Kidney glomerular epithelial cell (primary cell): ENCODE results near the gene CCDC175.

Source experiments
- DNase-seq: peaks from one replicate; lab custom pipeline; 2025; lab: John Stamatoyannopoulos, UW

CCDC175 gene

GRCh38 chr14:59482541-59483331 is 93.9 kb downstream of the CCDC175 start:
- DNase-seq, result peak; percentile 96

GRCh38 chr14:59481871-59482540 is 94.6 kb downstream of the CCDC175 start:
- peak; percentile 83 for DNase-seq

GRCh38 chr14:59481407-59481806 is 95.2 kb downstream of the CCDC175 start:
- DNase-seq, result no peak

DNA sequence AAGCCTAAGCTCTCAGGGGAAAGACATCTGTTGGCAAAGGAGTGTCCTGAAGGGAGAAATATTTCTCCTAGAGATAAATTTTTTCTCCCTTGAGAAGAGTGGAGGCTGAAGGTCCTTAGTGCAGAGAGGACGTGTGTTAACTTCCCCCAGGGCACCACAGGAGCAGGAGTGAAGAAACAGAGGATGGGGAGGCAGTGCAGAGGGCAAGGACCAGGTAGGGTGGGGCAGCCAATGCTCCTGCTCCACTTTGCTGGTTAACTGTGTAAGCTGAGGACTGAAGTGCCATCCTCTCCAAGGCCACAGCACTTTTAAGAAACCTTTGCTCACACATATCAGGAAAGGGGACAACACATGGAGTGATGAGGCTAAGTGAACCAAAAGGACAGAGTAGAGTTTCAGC is 96.4 kb downstream of the CCDC175 start:
- DNase-seq, result no peak

DNA sequence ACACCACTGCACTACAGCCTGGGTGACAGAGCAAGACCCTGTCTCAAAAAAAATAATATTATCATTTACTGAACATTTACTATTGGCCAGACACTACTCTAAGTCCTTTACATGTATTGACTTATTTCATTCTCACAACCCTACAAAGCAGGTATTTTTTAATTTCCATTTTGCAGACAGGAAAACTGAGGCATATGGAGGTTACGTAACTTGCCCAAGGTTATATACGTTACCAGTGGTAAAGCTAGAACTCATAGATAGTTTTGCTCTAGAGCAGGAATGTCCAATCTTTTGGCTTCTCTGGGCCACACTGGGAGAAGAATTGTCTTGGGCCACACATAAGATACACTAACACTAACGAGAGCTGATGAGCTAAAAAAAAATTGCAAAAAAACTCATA is 98.1 kb downstream of the CCDC175 start:
- no peak for DNase-seq

- DNase-seq, result no peak
Measured at GRCh38 chr14:59475709-59476108, 100.9 kb downstream of the CCDC175 start.

GRCh38 chr14:59474172-59474571 is 102.4 kb downstream of the CCDC175 start:
- DNase-seq, result peak; percentile 42

DNA sequence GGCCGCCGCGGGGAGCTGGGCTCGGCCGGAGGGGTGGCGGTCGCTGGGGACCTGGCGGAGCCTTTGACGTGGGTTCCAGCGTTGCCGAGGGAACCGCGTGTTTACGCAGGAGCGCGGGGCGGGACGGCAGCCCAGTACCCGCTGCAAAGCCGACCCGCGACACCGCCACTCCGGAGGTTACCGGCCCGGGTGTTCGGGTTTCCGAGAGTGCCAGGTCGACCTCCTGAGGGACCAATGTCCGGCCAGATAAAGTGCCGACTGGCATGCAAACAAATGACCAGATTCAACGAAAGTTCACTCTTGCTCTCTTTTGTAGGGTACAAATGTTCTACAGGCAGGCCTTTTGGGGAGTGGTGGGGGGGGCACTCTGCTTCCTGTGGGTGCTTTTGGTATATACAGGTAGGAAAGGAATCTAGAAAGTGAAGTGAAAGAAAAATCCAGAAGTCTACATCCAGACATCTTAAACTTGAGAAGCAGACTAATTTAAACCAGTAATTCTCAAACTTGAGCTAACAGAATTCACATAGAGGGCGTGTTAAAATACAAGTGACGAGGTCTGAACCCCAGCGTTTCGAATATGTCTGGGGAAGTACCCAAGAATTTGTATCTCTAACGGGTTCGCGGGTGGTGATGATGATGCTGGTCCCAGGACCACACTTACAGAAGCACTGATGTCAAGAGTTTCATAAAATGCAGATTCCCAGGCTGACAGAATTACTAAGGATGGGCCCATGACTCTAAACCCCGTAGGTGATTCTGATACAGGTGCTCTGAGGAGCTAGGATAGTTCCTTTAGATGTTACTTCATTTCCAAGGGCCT is 111.1 kb downstream of the CCDC175 start, which contains the start of gene GPR135:
Gene GPR135, minus strand, starts transcription at position 65 of the 820 bp plus-strand sequence. CDS start 154 bp downstream, outside the sequence.
- DNase-seq, result no peak

- peak; percentile 39 for DNase-seq
Measured at GRCh38 chr14:59464486-59465315, 111.9 kb downstream of the CCDC175 start.

GRCh38 chr14:59463787-59464485 is 112.7 kb downstream of the CCDC175 start:
- no peak for DNase-seq

DNA sequence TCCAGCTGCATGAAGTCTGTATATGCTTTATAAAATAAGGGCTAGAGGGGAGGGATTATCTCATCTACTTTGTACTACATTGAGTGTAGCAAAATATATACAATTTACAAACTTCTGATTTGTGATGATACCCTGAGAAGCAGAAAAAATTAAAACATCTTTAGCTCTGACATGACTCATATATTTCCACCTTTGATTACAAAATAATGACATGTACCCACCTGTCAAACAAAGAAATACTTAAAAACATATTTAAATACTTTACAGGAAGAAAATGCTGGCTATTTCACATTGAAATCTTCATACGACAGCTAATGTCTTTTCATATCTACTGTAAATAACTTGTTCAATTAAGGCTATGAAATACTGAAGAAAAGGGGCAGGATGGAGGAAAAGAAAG is 114.7 kb downstream of the CCDC175 start:
- DNase-seq, result no peak

GRCh38 chr14:59460378-59460777 is 116.2 kb downstream of the CCDC175 start:
- no peak for DNase-seq

- DNase-seq, result no peak
Measured at GRCh38 chr14:59458486-59458885, 118.1 kb downstream of the CCDC175 start.

DNA sequence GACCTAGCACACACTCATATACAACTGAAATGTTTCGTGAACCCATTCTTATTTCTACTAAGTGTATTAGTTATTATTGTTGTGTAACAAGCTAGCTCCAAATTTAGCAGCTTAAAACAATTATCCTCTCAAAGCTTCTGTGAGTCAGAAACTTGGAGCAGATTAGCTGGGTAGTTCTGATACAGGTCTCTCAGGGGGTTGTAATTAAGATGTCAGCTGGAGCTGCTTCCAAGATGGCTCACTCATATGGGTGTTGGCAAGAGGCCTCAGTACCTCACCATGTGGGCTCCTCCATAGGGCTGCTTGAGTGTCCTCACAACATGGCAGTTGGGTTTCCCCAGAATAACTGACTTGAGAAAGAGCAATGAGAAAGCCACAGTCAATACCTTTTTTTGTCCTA is 121.2 kb downstream of the CCDC175 start:
- DNase-seq, result no peak
